B cell (primary cell): ENCODE measurements around the gene FAM184B. TPM values are rescaled to one million over a fixed set of nuclear protein-coding genes. Genes with fewer than 3 reads are reported as not detected.

Experiments
- ATAC-seq: fragments of 200-7000 bp; cut with Tn5 transposase; one replicate; pipeline ENCODE4 v1.10.0; 2021; ENCODE audit warnings: low read depth, mild to moderate bottlenecking, moderate number of reproducible peaks, moderate library complexity
- CTCF ChIA-PET: fragments of 350-600 bp; sonication (Branson Sonifier 250); formaldehyde crosslinking; loops from one replicate; lab custom pipeline; 2021; ENCODE audit warnings: antibody characterized with exemption, inconsistent platforms; lab: Charles Lee
- POLR2A ChIA-PET: fragments of 350-600 bp; sonication (Branson Sonifier 250); formaldehyde crosslinking; loops from one replicate; lab custom pipeline; 2021; ENCODE audit warnings: antibody characterized with exemption; lab: Charles Lee
- DNase-seq: peaks from one replicate; pipeline ENCODE4 v3.0.0; 2013
- H2AFZ ChIP-seq: 2 replicates; pipeline ENCODE4 v1.6.1; 2012; ENCODE audit warnings: mild to moderate bottlenecking, low read depth, low read length; ENCODE audit not compliant: insufficient read depth, poor library complexity, severe bottlenecking
- H3K27ac ChIP-seq, 2 donors: 1 replicate in 1 of 2; 2 replicates in 1 of 2; pipeline ENCODE4 v1.5.1; 2012 to 2013; ENCODE audit warnings: low read length in 2 of 2, mild to moderate bottlenecking in 2 of 2, moderate library complexity in 1 of 2
- H3K27me3 ChIP-seq, 4 experiments: fragments of 200-600 bp in 1 of 4; sonication (generic) in 1 of 4; replicated peaks in 1 of 4; 1 replicate in 2 of 4; 2 replicates in 2 of 4; pipeline versions ENCODE4 v1.6.1 to v1.7.0; 2013 to 2016; ENCODE audit warnings: low read length in 3 of 4, mild to moderate bottlenecking in 2 of 4, mixed read lengths in 1 of 4, moderate library complexity in 1 of 4; ENCODE audit not compliant: insufficient read depth in 4 of 4, control insufficient read depth in 3 of 4; ENCODE audit errors: control extremely low read depth in 1 of 4
- H3K36me3 ChIP-seq, 2 experiments: replicated peaks in 1 of 2; 1 replicate in 1 of 2; 2 replicates in 1 of 2; pipeline versions ENCODE4 v1.6.1 to v1.7.1; 2013; ENCODE audit warnings: low read length in 1 of 2; ENCODE audit not compliant: insufficient read depth in 2 of 2, control insufficient read depth in 1 of 2; ENCODE audit errors: control extremely low read depth in 1 of 2, extremely low read depth in 1 of 2
- H3K4me1 ChIP-seq, 2 donors: fragments of 200-600 bp in 1 of 2; sonication (generic) in 1 of 2; 1 replicate in 1 of 2; 2 replicates in 1 of 2; pipeline versions ENCODE4 v1.5.1 to v1.6.1; 2013 to 2017; ENCODE audit warnings: low read length in 2 of 2; ENCODE audit not compliant: control insufficient read depth in 2 of 2, insufficient read depth in 2 of 2
- H3K4me2 ChIP-seq: replicated peaks from 2 replicates; pipeline ENCODE3; 2012; ENCODE audit warnings: mild to moderate bottlenecking, low read depth, low read length; ENCODE audit not compliant: poor library complexity, severe bottlenecking
- H3K4me3 ChIP-seq, 5 experiments: fragments of 200-600 bp in 1 of 5; sonication (generic) in 1 of 5; 1 replicate in 3 of 5; 2 replicates in 2 of 5; pipeline versions ENCODE4 v1.5.1 to v1.7.0; 2011 to 2016; ENCODE audit warnings: low read length in 4 of 5, mild to moderate bottlenecking in 4 of 5, low read depth in 2 of 5, control low read depth in 1 of 5, moderate library complexity in 1 of 5; ENCODE audit not compliant: insufficient read depth in 1 of 5; ENCODE audit errors: control extremely low read depth in 1 of 5, extremely low read depth in 1 of 5
- H3K79me2 ChIP-seq: fragments of 200-600 bp; sonication (generic); one replicate; pipeline ENCODE4 v1.6.0; 2016; ENCODE audit warnings: low read length; ENCODE audit not compliant: control insufficient read depth, insufficient read depth
- H3K9ac ChIP-seq: fragments of 200-600 bp; sonication (generic); 2 replicates; pipeline ENCODE4 v1.6.1; 2017; ENCODE audit warnings: mild to moderate bottlenecking, low read length, moderate library complexity
- H3K9me3 ChIP-seq, 3 donors: one replicate each; pipeline versions ENCODE4 v1.6.1 to v1.7.1; 2013; ENCODE audit warnings: low read length in 2 of 3; ENCODE audit not compliant: control insufficient read depth in 2 of 3, insufficient read depth in 1 of 3; ENCODE audit errors: control extremely low read depth in 1 of 3
- H4K20me1 ChIP-seq: 2 replicates; pipeline ENCODE4 v1.6.0; 2012; ENCODE audit warnings: mild to moderate bottlenecking, low read length; ENCODE audit not compliant: insufficient read depth, control insufficient read depth, poor library complexity, severe bottlenecking
- H3K27ac Mint-ChIP-seq: one replicate; pipeline ENCODE4 v1.8.0; 2021; ENCODE audit warnings: mixed read lengths
- H3K27me3 Mint-ChIP-seq: one replicate; pipeline ENCODE4 v1.8.0; 2021; ENCODE audit warnings: mixed read lengths
- H3K4me1 Mint-ChIP-seq: one replicate; pipeline ENCODE4 v1.8.0; 2021; ENCODE audit warnings: mixed read lengths
- H3K4me3 Mint-ChIP-seq: one replicate; pipeline ENCODE4 v1.8.0; 2021; ENCODE audit warnings: mixed read lengths
- H3K9me3 Mint-ChIP-seq: one replicate; pipeline ENCODE4 v1.8.0; 2022; ENCODE audit warnings: mixed read lengths; ENCODE audit not compliant: insufficient read depth
- CTCF ChIP-seq: fragments of 200-600 bp; IDR thresholded peaks from one replicate; pipeline ENCODE4 v1.8.0; 2022; ENCODE audit warnings: antibody characterized with exemption, mild to moderate bottlenecking
- EZH2 ChIP-seq: IDR thresholded peaks from 2 replicates; pipeline ENCODE4 v1.6.1; 2012; ENCODE audit warnings: borderline replicate concordance, low read depth, mild to moderate bottlenecking, moderate library complexity, low read length; ENCODE audit not compliant: insufficient read depth, poor library complexity, severe bottlenecking
- WGBS: methylation state at CpG from one replicate; pipeline ENCODE4 v1.1.5; 2013; ENCODE audit warnings: missing lambda C conversion rate; ENCODE audit not compliant: insufficient coverage; 5-methylcytosine and 5-hydroxymethylcytosine counted together
- intact Hi-C: fragments of 100-400 bp; cut with micrococcal nuclease; formaldehyde crosslinking; loops from one replicate; pipeline ENCODE4 v1.10.0; 2022
- polyA plus RNA-seq: library from polyadenylated mRNA; depleted of rRNA; stranded (reverse); fragments of >200 nt; gene quantifications from 2 replicates; pipeline ENCODE4 v1.2.3, GENCODE V29; 2012
- total RNA-seq, 2 donors: library from RNA; stranded (reverse); fragments of 120-200 nt in 1 of 2; gene quantifications; 1 replicate in 1 of 2; 2 replicates in 1 of 2; pipeline versions ENCODE4 v1.2.3 to v1.2.4, GENCODE V29; 2013 to 2022

The FAM184B gene
- total and polyA plus RNA-seq, 2 donors (not counting 1 experiment from before 2014, with no cell fraction given), result not detected

GRCh38 chr4:17753646-17754045 is 27.8 kb downstream of the FAM184B start:
- Histone ChIP-seq H3K9ac (no peak overlapping the region), H3K4me1 (no peaks in the 10 kb centered on the region), H3K4me3 (no peak overlapping the region), H3K27ac (no peak overlapping the region), H4K20me1 (no peaks in the 10 kb centered on the region), H3K9me3 (no peaks in the 10 kb centered on the region), H3K79me2 (no peaks in the 10 kb centered on the region), H3K4me2 (no peak overlapping the region), H3K27me3 (no peaks in the 10 kb centered on the region), H2AFZ (no peak overlapping the region), H3K36me3 (no peaks in the 10 kb centered on the region)
- no peaks in the 10 kb centered on the region for H3K4me1 Mint-ChIP-seq
- POLR2A ChIA-PET, result no interaction called here
- 89% methylated on average over 2 of the region's 2 CpGs for WGBS
- CTCF ChIA-PET, result no interaction called here
- no peaks in the 10 kb centered on the region for H3K9me3 Mint-ChIP-seq
- TF ChIP-seq CTCF (no peak), EZH2 (no peak)
- peaks cover 12% of the 10 kb centered on the region for H3K27me3 Mint-ChIP-seq
- ATAC-seq, result no peak
- no peak overlapping the region for H3K27ac Mint-ChIP-seq
- DNase-seq, result no peak
- intact Hi-C loops, result no loop called here
- H3K4me3 Mint-ChIP-seq, result no peak overlapping the region

GRCh38 chr4:17740702-17741101 is 40.7 kb downstream of the FAM184B start:
- H3K4me3 ChIP-seq, result no peak overlapping the region
- Mint-ChIP-seq H3K27ac (no peak overlapping the region), H3K27me3 (peaks cover 7% of the 10 kb centered on the region), H3K9me3 (no peaks in the 10 kb centered on the region), H3K4me1 (no peaks in the 10 kb centered on the region), H3K4me3 (no peak overlapping the region)
- intact Hi-C loops, result no loop called here
- no peak overlapping the region for H3K4me2 ChIP-seq
- H3K4me1 ChIP-seq, result no peaks in the 10 kb centered on the region
- H3K79me2 ChIP-seq, result no peaks in the 10 kb centered on the region
- H3K9ac ChIP-seq, result no peak overlapping the region
- no peaks in the 10 kb centered on the region for H3K36me3 ChIP-seq
- H3K9me3 ChIP-seq, result peaks cover 0 to 3% (median 0%) of the 10 kb centered on the region in 3 donors
- 83% methylated on average over 1 of the region's 4 CpGs for WGBS
- no peak for TF ChIP-seq CTCF
- ChIA-PET POLR2A (no interaction called here), CTCF (interaction anchor here (0.8 kb wide), 1 partner anchor 18 kb away, joined by 3 read pairs; no protein-coding TSS in a partner anchor)
- H2AFZ ChIP-seq, result no peak overlapping the region
- H3K27ac ChIP-seq, result no peak overlapping the region
- ATAC-seq, result no peak
- H3K27me3 ChIP-seq, result no peaks in the 10 kb centered on the region
- DNase-seq, result no peak
- no peaks in the 10 kb centered on the region for H4K20me1 ChIP-seq
